HG03442 (cell line): ENCODE data around the gene UTP25.
"Not testable (repeated sequence)": the region's sequence is repeated elsewhere in the genome, so short reads cannot be mapped to it uniquely, and the experiment has no call there.

Source experiments
- ATAC-seq: cut with Tn5 transposase; IDR thresholded peaks from one replicate; pipeline ENCODE4 v1.9.1; 2021; ENCODE audit warnings: mild to moderate bottlenecking, moderate library complexity; ENCODE audit not compliant: unreplicated experiment

Gene UTP25, protein sequence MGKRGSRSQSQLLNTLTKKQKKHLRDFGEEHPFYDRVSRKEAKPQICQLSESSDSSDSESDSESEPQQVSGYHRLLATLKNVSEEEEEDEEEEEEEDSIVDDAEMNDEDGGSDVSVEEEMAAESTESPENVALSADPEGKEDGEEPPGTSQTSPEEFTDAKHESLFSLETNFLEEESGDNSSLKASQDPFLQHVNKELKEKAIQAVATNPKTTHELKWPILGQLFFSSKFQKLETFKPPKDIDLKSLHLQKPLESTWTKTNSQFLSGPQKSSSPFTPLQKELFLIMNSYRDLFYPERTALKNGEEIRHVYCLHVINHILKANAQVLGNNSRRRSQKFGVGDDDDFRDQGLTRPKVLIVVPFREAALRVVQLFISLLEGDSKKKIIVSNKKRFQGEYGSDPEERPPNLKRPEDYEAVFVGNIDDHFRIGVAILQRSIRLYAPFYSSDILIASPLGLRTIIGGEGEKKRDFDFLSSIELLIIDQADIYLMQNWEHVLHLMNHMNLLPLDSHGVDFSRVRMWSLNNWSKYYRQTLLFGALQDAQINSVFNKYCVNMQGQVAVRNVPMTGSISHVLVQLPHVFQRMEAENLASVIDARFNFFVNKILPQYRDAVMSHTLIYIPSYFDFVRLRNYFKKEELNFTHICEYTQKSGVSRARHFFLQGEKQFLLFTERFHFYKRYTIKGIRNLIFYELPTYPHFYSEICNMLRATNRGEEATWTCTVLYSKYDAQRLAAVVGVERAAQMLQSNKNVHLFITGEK

DNA sequence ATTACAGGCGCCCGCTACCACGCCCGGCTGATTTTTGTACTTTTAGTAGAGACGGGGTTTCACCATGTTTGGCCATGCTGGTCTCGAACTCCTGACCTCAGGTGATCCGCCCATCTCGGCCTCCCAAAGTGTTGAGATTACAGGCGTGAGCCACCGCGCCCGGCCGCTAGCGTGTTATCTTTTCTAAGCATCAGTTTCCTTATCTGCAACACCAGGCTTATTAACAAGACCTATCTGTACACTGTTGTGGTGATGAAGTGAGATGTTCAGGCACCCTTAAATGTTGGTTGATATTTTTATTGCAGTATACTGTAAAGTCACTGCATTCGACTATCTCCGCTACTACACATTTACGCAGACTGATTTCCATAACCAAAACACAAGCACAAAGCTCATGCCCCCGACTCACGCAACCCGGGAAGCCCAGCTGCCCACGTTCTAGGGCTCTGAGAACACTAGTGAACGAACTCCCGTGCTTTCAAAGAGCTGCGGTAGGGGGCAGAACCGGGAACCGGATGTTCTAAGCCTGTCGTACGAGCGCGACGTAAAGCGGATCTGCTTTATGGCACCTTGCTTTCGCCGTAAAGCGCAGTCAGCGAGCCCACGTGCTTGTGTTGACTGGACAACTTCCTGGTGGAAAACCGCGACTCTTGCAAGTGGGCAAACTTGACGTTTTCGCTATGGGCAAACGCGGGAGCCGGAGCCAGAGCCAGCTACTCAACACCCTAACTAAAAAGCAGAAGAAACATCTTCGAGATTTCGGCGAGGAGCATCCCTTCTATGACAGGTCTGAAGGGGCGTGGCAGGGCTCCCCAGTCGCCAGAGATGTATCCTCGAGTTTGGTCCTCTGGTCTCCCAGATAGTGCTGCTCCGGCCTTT is at the start of gene UTP25:
Gene UTP25, plus strand, starts transcription at position 589 of the 879 bp plus-strand sequence. Its CDS starts 92 bp downstream, at position 681.
- ATAC-seq: peak; percentile 91

DNA sequence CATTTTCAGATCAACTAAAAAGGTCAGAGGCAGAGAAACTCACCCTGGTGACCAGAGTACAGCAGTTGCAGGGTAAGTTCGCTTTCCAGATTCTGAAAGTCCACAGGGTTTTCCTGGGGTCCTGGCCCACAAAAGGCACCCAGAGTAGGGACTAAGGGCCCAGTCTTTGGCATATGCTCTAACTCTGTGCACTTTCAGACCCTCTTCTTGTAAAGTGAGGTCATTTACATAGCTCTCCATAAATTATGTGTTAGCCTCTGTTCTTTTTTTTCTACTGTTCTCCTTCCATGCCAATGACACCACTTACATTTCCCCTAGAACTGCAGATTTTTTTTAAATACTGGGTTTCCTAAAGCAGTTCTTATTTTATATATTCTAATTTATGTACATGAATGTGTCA is 49.7 kb upstream of the UTP25 start:
- no peak for ATAC-seq

DNA sequence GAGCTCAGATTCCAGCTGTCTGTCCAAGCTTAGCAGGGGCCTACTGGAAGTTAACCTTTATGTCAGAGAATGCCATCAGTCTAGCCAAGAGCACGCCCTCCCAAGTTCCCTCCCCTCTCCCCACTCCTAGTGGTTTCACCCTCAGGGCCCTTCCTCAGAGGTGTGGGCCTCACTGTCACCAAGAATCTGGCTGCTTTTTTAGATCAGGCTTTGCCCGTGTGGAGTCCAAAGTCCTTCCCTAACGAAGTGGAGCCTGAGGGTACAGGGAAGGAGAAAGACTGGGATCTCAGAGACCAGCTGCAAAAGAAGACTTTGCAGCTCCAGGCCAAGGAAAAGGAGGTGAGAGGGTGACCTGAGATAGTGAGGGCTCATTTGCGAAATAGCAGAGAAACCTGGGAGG is 47.5 kb upstream of the UTP25 start:
- no peak for ATAC-seq

DNA sequence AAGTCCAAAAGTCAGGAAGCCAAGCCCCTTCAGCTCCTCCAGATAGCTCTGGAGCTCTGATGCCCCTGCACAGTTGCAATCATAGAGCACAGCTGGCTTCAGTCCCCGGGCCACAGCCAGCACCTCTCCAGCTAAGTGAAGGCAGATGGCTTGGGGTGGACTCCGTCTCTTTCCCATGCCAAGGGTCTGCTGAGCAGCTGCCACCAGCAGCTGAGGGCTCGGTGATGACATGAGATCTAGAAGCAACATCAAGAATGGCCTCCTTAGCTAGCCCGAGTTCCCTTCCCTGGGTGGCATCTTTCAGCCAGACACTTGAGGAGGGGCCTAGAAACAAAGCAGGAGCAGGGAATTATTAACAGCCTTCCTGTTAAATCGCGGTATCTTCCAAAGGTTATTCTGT is 44.4 kb upstream of the UTP25 start:
- no peak for ATAC-seq

DNA sequence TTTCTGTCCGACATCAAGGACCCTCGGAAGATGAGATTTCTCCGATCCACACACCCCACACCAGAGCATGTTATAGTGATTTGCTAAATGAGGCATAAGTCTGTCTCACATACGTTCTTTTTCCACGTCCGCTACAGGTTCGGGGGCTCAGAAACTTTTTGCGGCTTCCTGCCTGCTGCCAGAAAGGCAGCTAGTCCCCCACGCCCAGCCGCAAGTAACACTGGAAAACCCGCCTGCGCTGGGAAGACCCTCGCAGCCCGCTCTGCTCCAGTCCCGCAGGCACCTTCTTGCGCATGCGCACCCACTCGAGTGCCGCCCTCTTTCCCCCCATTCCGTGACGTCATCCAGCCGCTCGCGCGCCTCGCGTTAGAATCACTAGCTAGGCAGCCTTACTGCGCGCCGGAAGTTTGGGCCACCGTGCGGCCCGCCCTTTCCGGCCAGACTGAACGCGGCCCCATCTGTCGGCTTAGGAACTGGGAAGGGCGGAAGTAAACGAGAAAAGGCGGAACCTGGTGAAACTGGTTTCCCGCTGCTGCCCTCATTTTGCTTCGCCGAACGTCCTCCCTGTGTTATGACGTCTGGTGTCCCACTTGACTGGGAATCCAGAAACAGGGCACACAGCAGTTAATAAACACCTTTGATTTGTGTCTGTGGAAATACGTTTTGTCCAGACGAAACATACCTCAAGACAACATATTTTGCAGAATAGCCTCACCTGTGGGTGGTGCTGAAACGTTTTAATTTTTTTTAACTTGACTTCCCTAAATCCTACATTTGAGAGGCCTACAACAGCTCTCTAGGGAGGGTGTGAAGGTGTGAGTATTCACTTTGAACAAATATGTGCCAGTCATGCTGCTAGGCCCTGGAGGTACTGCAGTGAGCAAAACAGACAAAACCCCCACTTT is 43.3 kb upstream of the UTP25 start, which contains the start of gene C1orf74:
Gene C1orf74, minus strand, starts transcription at position 295 of the 905 bp plus-strand sequence. CDS start 925 bp downstream, outside the sequence.
- peak; percentile 99 for ATAC-seq

DNA sequence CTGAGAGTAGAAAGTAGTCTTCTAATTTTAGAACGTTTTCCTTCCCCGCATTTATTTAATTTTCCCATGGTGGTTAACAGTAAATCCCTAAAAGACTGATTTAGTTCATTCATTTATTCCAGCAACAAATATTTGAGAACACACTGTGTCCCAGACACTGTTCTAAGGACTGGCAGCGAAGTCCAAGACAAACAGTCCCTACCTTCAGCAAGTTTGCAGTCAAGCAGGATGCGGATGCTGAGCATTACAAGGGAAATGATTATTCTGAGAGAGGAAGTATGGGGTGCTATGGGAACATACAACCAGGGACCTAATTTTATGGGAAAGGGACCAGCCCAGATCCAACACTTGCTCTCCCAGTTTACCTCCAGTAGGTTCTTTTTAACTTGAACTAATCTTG is 42.2 kb upstream of the UTP25 start:
- no peak for ATAC-seq

DNA sequence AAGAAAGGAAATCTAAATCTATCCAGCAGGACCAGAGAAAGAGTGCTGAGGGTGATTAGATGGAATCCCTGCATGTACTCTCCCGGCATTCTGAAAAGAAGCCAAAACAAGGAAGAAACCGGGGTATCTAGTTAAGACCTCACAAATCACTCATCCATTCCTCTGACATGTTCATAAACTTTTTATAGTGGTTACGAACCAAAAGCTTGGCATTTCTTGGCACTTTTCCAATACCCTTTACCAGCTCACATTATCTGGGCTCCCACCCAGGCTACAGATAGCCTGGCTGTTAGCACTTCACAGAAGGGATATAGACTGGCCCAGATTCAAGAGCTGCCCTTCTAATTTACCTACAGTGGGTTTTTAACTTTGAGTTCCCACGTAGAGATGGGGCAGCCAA is 41.6 kb upstream of the UTP25 start:
- ATAC-seq: no peak

DNA sequence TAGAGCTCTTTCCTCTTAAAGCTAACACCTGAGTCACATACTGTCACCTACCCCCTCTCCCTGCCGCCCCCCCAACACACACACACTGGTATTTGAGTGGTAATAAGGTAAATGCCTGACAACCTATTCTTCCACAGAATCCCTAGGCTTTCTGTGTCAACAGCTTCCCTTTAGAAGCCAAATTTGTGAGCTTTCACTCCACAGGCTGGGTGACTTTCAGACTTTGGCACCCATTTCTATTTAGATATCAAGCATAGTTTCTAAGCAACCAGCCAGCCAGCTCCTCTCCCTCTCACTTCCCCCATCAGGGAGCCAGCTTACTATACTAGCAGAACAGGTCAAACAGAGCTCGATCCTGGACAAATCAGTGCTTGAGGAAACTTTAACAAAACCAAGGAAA is 40.2 kb upstream of the UTP25 start:
- no peak for ATAC-seq

DNA sequence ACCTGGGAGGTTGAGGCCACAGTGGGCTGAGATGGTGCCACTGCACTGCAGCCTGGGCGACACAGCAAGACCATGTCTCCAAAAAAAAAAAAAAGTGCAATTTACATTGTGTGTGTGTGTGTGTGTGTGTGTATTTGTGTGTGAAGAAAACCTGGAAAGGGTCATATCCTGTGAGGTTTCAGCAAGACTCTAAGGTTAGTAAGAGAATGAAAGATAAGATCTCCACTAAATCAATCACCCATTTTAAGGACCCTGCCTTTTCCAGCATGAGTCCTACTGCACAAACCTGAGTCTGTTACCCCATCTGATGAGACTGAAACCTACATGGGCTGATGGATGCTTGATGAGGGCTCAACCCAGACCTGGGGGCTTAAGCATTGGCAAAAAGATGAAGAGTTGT is 38.5 kb upstream of the UTP25 start:
- ATAC-seq: no peak

DNA sequence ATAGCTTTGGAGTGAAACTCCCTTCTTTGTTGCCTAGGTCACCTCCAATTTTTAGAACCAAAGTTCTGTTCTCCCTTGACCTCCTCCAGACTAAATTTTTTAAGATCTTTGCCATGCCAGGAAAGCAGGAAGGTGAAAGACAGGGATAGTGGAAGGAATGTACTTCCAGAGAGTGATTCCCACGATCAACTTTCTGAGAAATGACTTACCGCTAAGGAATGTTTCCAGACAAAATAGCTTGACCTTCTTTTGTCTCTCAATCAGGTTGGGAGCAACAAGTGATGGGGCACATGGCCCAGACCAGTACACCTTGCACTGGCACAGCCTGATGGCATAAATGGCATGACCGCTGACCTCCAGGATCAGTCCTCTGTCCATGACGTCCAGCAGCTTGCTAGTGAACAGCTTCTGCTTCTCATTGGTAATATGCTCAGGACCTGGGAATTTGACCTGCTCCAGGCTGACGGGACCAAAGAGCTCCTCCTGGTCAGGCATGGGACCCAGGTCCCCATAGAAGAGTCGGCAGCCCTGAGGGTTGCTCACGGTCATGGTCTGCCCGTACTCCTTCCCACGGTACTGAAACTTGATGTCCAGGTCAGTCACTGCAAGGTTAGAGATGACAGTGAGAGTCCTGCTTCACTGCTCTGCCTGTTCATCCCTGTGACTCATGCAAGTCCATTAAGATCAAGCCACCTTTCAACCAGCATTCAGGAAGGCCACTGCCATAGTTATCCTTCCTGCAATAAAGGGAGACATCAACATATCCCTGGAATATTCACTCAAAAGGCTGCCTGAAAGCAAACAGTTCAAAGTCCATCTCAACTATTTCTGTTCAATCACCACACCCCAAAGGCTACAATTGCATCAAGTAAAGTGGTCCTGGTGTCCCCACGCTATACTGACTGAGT is 37.2 kb upstream of the UTP25 start:
- no peak for ATAC-seq

DNA sequence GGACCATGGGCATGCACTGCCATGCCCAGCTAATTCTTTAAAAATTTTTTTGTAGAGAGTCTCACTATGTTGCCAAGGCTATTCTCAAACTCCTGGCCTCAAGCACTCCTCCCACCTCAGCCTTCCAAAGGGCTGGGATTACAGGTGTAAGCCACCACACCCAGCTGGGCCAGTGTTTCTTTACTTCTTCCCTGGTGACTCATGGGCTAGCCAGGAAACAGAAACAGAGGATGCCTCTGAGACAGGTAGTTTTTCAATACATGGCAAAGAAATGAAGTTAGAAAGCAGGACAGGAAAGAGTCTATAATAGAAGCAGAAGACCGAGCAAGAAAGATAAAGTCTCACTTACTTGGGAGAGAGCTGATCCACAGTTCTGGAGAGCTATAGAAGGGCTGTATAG is 35.9 kb upstream of the UTP25 start:
- no peak for ATAC-seq

DNA sequence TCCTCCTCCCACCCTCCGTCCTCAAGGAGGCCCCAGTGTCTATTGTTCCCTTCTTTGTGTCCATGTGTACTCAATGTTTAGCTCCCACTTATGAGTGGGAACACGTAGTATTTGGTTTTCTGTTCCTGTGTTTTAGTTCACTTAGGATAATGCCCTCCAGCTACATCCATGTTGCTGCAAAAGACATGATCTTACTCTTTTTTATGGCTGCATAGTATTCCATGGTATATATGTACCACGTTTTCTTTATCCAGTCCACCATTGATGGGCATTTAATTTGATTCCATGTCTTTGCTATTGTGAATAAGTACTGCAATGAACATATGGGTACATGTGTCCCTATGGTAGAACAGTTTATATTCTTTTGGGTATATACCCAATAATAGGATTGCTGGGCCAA is 34.1 kb upstream of the UTP25 start:
- ATAC-seq: not testable (repeated sequence)

DNA sequence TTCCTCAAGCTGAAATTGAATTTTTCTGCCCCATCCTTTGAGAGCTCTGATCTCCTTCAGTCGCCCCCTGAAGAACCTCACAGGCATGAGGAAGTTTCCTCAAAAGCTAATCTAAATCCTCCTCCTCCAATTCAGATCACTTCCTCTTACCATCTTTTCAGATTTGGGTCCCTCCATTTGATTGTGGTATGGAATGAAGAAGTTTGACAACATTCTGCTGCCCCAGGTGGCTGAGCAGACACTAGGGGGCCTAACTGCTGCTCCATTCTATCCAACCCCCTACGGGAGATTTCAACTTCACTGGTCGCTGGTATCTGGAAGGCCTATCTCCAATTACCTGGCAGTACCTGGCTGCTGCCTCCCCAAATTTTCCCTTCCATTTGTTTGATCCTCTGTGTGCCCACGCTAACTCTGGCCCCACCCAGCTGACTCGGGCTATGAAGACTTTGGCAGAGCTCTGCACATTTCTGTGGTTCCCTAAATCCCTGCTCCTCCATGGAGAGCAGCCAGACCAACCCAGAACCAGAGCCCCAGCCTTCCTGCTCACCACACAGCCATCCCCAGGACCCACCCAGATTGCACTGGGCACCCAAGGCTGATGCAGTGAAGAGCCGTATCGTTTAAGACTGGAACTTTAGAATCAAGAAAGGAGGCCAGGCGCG is 29.7 kb upstream of the UTP25 start:
- no peak for ATAC-seq

DNA sequence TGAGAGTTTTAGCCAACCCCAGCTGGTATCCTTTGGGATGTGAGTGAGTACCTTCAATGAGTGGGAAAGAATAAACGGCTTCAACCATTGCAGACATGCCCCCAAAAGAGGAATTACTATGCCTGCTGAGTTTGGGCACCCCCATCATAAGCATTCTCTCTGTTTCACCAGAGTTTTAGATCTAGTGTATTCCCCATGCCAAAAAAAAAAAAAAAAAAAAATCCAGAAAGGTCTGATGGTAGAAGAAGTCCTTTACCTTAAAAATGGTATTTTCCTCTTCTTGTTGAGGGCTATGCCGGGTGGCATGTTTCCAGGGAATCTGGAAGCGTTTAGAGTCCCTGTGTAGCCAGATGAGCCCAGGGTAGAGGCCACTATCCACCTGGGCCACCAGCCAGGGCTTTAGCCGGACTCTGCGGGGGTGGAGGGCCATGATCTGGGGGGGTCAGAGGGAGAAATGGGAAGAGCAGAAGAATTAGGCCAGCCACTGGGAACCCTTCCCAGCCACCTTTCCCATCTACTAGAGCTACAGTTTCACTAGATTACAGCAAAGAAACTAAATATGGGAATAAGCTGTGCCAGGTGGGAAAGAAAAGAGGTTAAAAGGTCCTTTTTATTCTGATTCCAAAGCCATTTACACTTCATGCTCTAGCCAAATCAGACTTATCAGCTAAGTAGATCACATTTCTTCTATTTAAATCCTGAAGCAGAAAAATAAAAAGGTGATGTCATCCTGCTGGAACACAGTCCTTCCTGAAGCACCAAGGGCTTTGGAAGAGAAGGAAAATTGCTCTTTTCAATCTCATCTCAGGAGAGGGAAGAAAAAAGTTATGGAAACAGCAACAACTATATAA is 26.6 kb upstream of the UTP25 start:
- ATAC-seq: no peak

DNA sequence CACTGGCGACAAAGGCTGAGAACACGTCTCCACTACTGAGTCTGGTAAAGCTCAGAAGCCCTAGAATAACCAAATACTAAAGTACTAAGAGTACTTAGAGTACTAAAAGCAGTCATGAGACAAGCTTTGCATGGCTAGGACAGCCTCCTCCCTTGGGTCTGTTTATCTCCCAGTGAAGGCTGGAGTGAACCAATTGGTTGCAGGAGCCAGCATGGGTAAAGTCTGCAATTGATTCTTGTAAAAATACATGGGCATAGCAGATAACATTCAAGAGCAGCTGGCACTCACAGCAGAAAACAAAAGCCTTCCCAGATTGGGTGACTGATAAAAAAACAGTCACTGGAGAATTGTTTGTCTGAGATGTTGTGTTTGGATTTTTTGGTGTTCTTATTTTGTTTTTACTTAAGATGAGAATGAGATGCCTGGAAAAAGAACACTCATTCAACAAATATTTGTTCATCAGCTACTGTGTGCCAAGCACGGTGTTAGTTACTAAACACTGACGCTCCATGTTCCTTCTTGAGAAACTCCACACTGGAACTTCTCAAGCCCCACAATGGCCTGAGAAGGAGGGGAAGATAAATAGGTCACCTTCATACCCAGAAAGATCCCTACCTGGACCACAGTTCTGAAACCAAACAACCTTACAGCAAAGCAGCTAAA is 25.5 kb upstream of the UTP25 start:
- no peak for ATAC-seq

DNA sequence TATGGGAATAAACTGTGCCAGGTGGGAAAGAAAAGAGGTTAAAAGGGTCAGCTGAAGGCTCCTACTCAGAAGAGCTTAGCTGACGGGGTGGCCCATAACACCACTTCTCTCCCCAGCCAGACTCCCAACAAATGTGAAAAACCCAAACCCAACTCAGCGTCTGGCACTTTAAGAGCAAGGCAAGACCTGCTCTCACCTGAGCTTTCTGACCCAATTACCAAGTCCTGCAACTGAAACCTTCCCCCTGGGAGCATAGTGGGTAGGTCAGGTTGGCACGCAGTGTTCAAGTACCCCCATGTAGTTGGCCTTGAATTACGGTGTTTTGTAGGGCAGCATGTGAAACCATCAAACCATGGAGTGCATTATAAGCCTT is 25.0 kb upstream of the UTP25 start:
- no peak for ATAC-seq

DNA sequence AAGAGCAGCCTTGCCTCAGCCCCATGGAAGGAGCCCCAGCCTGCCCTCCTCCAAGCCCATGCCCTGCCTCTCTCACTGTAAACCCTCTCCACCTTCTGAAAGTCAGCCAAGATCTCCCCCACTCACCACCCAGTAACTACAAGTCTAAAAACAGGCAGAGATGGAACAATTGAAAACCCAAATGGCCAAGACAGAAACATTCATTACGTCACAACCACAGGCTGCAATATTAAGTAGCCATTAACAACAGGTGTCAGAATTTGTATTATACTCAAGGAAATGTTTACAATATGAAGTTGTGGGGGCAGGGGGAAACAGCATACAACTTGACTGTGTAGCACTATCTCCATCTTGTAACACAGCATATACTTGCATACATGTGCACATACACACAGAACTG is 24.2 kb upstream of the UTP25 start:
- ATAC-seq: no peak
